ENCODE data around the gene FOXL3. TPM values are rescaled to one million over a fixed set of nuclear protein-coding genes. Genes with fewer than 3 reads are reported as not detected.

The FOXL3 gene
- not detected for total RNA-seq
- not detected for polyA plus RNA-seq

GRCh38 chr7:289756-290553 lies at the start of gene FOXL3:
Gene FOXL3, plus strand, starts transcription at chr7:290170. Its CDS starts 0 bp downstream, at chr7:290170.
- no peak within 1 kb of the TSS for H3K9ac ChIP-seq (ENCODE audit: low read depth in 1 of 2, low read length in 2 of 2)
- no peaks in the 10 kb centered on the region for H3K36me3 ChIP-seq (ENCODE audit: control insufficient read depth in 4 of 4, insufficient read depth in 3 of 4, low read depth in 1 of 4, low read length in 3 of 4)
- peaks cover 2 to 19% (median 7%) of the 10 kb centered on the region in 4 donors for H3K27me3 ChIP-seq (ENCODE audit: control insufficient read depth in 4 of 4, insufficient read depth in 4 of 4, low read length in 3 of 4)
- H3K4me3 ChIP-seq (ENCODE audit: low read depth in 1 of 3, low read length in 3 of 3), result no peak within 1 kb of the TSS
- TF ChIP-seq, protein P1, sequence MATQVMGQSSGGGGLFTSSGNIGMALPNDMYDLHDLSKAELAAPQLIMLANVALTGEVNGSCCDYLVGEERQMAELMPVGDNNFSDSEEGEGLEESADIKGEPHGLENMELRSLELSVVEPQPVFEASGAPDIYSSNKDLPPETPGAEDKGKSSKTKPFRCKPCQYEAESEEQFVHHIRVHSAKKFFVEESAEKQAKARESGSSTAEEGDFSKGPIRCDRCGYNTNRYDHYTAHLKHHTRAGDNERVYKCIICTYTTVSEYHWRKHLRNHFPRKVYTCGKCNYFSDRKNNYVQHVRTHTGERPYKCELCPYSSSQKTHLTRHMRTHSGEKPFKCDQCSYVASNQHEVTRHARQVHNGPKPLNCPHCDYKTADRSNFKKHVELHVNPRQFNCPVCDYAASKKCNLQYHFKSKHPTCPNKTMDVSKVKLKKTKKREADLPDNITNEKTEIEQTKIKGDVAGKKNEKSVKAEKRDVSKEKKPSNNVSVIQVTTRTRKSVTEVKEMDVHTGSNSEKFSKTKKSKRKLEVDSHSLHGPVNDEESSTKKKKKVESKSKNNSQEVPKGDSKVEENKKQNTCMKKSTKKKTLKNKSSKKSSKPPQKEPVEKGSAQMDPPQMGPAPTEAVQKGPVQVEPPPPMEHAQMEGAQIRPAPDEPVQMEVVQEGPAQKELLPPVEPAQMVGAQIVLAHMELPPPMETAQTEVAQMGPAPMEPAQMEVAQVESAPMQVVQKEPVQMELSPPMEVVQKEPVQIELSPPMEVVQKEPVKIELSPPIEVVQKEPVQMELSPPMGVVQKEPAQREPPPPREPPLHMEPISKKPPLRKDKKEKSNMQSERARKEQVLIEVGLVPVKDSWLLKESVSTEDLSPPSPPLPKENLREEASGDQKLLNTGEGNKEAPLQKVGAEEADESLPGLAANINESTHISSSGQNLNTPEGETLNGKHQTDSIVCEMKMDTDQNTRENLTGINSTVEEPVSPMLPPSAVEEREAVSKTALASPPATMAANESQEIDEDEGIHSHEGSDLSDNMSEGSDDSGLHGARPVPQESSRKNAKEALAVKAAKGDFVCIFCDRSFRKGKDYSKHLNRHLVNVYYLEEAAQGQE (IDR thresholded peaks at IDR 0.05), result no peak
- TF ChIP-seq GABPA (IDR thresholded peaks at IDR 0.05 in 1 of 2, conservative IDR thresholded peaks at IDR 0.05 in 1 of 2), result no peak
- no peak for TF ChIP-seq YY1 (IDR thresholded peaks at IDR 0.05)
- TF ChIP-seq, protein P2, sequence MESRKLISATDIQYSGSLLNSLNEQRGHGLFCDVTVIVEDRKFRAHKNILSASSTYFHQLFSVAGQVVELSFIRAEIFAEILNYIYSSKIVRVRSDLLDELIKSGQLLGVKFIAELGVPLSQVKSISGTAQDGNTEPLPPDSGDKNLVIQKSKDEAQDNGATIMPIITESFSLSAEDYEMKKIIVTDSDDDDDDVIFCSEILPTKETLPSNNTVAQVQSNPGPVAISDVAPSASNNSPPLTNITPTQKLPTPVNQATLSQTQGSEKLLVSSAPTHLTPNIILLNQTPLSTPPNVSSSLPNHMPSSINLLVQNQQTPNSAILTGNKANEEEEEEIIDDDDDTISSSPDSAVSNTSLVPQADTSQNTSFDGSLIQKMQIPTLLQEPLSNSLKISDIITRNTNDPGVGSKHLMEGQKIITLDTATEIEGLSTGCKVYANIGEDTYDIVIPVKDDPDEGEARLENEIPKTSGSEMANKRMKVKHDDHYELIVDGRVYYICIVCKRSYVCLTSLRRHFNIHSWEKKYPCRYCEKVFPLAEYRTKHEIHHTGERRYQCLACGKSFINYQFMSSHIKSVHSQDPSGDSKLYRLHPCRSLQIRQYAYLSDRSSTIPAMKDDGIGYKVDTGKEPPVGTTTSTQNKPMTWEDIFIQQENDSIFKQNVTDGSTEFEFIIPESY (IDR thresholded peaks at IDR 0.05), result no peak
- no peak for TF ChIP-seq RAD21 (IDR thresholded peaks at IDR 0.05)
- no peak for TF ChIP-seq FOXA1 (IDR thresholded peaks at IDR 0.05)
- TF ChIP-seq JUND (IDR thresholded peaks at IDR 0.05), result no peak
- no peak for TF ChIP-seq TAF1 (conservative IDR thresholded peaks at IDR 0.05)
- no peak for TF ChIP-seq NR2F2 (IDR thresholded peaks at IDR 0.05)
- TF ChIP-seq, protein P3, sequence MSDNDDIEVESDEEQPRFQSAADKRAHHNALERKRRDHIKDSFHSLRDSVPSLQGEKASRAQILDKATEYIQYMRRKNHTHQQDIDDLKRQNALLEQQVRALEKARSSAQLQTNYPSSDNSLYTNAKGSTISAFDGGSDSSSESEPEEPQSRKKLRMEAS (IDR thresholded peaks at IDR 0.05), result no peak
- TF ChIP-seq RXRA (IDR thresholded peaks at IDR 0.05), result no peak
- H3K4me1 ChIP-seq (ENCODE audit: control insufficient read depth in 4 of 4, insufficient read depth in 4 of 4, low read length in 3 of 4), result peaks cover 0 to 6% (median 2%) of the 10 kb centered on the region in 4 donors
- 9% methylated on average over 79 of the region's 79 CpGs for WGBS
- H3K9me3 ChIP-seq (ENCODE audit: control insufficient read depth in 4 of 4, low read length in 3 of 4), result no peaks in the 10 kb centered on the region
- no peak for DNase-seq (ENCODE audit: low spot score)
- no peak within 1 kb of the TSS for H3K27ac ChIP-seq (ENCODE audit: low read depth in 1 of 2, low read length in 2 of 2)

DNA sequence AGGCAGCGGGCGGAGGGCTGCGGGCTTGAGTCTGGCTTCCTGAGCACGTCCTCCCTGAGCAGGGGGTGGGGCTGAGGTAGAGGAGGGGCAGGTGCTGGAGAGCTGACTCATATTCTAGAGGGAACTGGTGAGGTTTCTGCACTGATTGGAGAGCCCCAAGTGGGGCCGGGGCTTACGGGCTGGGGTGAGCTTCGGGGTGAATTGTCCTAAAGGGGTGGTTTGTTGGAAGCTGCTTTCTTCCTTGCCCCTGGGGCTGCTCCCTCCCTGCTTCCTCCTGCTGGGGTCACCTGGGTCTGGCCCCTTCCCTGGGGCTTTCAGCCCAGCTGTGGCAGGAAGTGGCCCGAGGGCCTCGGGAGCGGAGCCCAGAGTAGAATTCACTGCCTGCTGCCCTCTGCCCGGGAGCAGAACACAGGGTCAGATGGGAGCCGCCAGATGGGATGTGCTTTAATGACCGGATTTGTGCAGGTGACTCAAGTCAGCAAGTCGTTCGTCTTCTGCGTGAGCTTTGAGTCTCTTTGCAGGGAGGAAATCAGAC lies 49.0 kb upstream of the FOXL3 start:
- H3K27ac ChIP-seq (ENCODE audit: low read depth in 1 of 2, low read length in 2 of 2), result peak overlapping the region; percentile 45 to 55
- H3K9ac ChIP-seq (ENCODE audit: low read depth in 1 of 2, low read length in 2 of 2), result no peak overlapping the region
- H3K27me3 ChIP-seq (ENCODE audit: control insufficient read depth in 4 of 4, insufficient read depth in 4 of 4, low read length in 3 of 4), result no peaks in the 10 kb centered on the region
- TF ChIP-seq HNF4A (conservative IDR thresholded peaks at IDR 0.05), result peak in 1 of 2 donors; percentile 46
- peak in 1 of 2 donors; percentile 51 for TF ChIP-seq RXRA (IDR thresholded peaks at IDR 0.05)
- no peak for TF ChIP-seq RAD21 (IDR thresholded peaks at IDR 0.05)
- no peak for TF ChIP-seq TAF1 (conservative IDR thresholded peaks at IDR 0.05)
- TF ChIP-seq HNF4G (IDR thresholded peaks at IDR 0.05), result no peak
- TF ChIP-seq, protein P2 (IDR thresholded peaks at IDR 0.05), result no peak
- peak; percentile 66 for TF ChIP-seq NR2F2 (IDR thresholded peaks at IDR 0.05)
- H3K36me3 ChIP-seq (ENCODE audit: control insufficient read depth in 4 of 4, insufficient read depth in 3 of 4, low read depth in 1 of 4, low read length in 3 of 4), result peaks cover 0 to 8% (median 1%) of the 10 kb centered on the region in 4 donors
- no peaks in the 10 kb centered on the region for H3K9me3 ChIP-seq (ENCODE audit: control insufficient read depth in 4 of 4, low read length in 3 of 4)
- no peak for DNase-seq (ENCODE audit: low spot score)
- H3K4me3 ChIP-seq (ENCODE audit: low read depth in 1 of 3, low read length in 3 of 3), result no peak overlapping the region
- peaks cover 7 to 32% (median 24%) of the 10 kb centered on the region in 4 donors for H3K4me1 ChIP-seq (ENCODE audit: control insufficient read depth in 4 of 4, insufficient read depth in 4 of 4, low read length in 3 of 4)
- WGBS, result 54% methylated on average over 16 of the region's 16 CpGs

Data from liver (tissue), 9 donors.